ENCODE data around the gene CXCL12.

DNA sequence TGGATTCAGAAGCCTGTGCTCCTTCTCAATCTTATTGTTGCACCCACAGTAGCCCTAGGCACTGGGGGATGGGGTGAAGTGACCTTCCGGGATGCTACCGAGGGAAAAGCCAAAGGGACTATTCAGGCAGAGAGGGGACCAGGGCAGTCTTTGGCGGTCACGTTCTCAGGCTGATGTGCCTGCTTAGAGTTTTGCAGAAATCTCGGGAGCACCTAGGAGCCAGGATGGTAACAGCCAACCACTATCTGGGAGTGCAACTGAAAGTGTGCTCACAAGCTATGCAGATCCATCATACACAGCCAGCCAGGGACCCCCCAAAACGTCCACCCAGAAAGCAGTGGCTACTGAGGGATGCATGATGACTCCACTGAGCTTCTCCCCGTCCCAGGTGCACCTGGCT lies 52.4 kb downstream of the CXCL12 start:
- TF ChIP-seq, protein P1, sequence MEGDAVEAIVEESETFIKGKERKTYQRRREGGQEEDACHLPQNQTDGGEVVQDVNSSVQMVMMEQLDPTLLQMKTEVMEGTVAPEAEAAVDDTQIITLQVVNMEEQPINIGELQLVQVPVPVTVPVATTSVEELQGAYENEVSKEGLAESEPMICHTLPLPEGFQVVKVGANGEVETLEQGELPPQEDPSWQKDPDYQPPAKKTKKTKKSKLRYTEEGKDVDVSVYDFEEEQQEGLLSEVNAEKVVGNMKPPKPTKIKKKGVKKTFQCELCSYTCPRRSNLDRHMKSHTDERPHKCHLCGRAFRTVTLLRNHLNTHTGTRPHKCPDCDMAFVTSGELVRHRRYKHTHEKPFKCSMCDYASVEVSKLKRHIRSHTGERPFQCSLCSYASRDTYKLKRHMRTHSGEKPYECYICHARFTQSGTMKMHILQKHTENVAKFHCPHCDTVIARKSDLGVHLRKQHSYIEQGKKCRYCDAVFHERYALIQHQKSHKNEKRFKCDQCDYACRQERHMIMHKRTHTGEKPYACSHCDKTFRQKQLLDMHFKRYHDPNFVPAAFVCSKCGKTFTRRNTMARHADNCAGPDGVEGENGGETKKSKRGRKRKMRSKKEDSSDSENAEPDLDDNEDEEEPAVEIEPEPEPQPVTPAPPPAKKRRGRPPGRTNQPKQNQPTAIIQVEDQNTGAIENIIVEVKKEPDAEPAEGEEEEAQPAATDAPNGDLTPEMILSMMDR (IDR thresholded peaks at IDR 0.05; ENCODE audit: low read depth, low read length, missing input control) = no peak
- TF ChIP-seq SP1 (IDR thresholded peaks at IDR 0.05) = no peak
- no peak for TF ChIP-seq TAF1 (conservative IDR thresholded peaks at IDR 0.05)
- no peak for TF ChIP-seq GABPA (IDR thresholded peaks at IDR 0.05 in 1 of 2, conservative IDR thresholded peaks at IDR 0.05 in 1 of 2)
